ENCODE data around the gene BRINP2. TPM values are rescaled to one million over a fixed set of nuclear protein-coding genes. Genes with fewer than 3 reads are reported as not detected.

Gene BRINP2
- total and polyA plus RNA-seq, 2 experiments from 2014 or later, result 11.5 to 20.6 TPM

GRCh38 chr1:177252877-177253276 lies 82.1 kb downstream of the BRINP2 start:
- H3K36me3 ChIP-seq, result no peaks in the 10 kb centered on the region
- peaks cover 13% of the 10 kb centered on the region for H3K4me1 ChIP-seq (ENCODE audit: low read depth)
- no peak overlapping the region for H3K4me3 ChIP-seq
- TF ChIP-seq CTCF (IDR thresholded peaks at IDR 0.05; ENCODE audit: low read depth, low read length), result no peak
- H3K9me3 ChIP-seq (ENCODE audit: low read depth), result no peaks in the 10 kb centered on the region
- no peak overlapping the region for H3K27ac ChIP-seq
- no peak for DNase-seq (ENCODE audit: low read depth in 1 of 2, low spot score in 1 of 2)
- no peaks in the 10 kb centered on the region for H3K27me3 ChIP-seq

- TF ChIP-seq CTCF (IDR thresholded peaks at IDR 0.05; ENCODE audit: low read depth, low read length), result no peak
- no peak overlapping the region for H3K27ac ChIP-seq
- H3K4me3 ChIP-seq, result no peak overlapping the region
- H3K36me3 ChIP-seq, result no peaks in the 10 kb centered on the region
- no peaks in the 10 kb centered on the region for H3K27me3 ChIP-seq
- H3K4me1 ChIP-seq (ENCODE audit: low read depth), result peaks cover 13% of the 10 kb centered on the region
- DNase-seq (ENCODE audit: low read depth in 1 of 2, low spot score in 1 of 2), result no peak
- no peaks in the 10 kb centered on the region for H3K9me3 ChIP-seq (ENCODE audit: low read depth)
These were observed 84.7 kb downstream of the BRINP2 start for GRCh38 chr1:177255411-177255810.

- TF ChIP-seq CTCF (IDR thresholded peaks at IDR 0.05; ENCODE audit: low read depth, low read length), result peak; percentile 87
- H3K36me3 ChIP-seq, result no peaks in the 10 kb centered on the region
- H3K4me1 ChIP-seq (ENCODE audit: low read depth), result peaks cover 13% of the 10 kb centered on the region
- no peaks in the 10 kb centered on the region for H3K9me3 ChIP-seq (ENCODE audit: low read depth)
- H3K4me3 ChIP-seq, result no peak overlapping the region
- DNase-seq (ENCODE audit: low read depth in 1 of 2, low spot score in 1 of 2), result peak; percentile 74 to 97
- peak overlapping the region; percentile 1 for H3K27ac ChIP-seq
- no peaks in the 10 kb centered on the region for H3K27me3 ChIP-seq
These were observed 85.7 kb downstream of the BRINP2 start for GRCh38 chr1:177256153-177257075.

- H3K4me3 ChIP-seq, result no peak overlapping the region
- TF ChIP-seq CTCF (IDR thresholded peaks at IDR 0.05; ENCODE audit: low read depth, low read length), result no peak
- H3K27ac ChIP-seq, result no peak overlapping the region
These were observed 86.4 kb downstream of the BRINP2 start for GRCh38 chr1:177257128-177257527.

GRCh38 chr1:177257576-177257975 lies 86.8 kb downstream of the BRINP2 start:
- DNase-seq (ENCODE audit: low read depth in 1 of 2, low spot score in 1 of 2), result no peak
- TF ChIP-seq CTCF (IDR thresholded peaks at IDR 0.05; ENCODE audit: low read depth, low read length), result no peak
- Histone ChIP-seq H3K36me3 (no peaks in the 10 kb centered on the region), H3K27ac (no peak overlapping the region), H3K4me3 (no peak overlapping the region), H3K27me3 (no peaks in the 10 kb centered on the region), H3K4me1 (ENCODE audit: low read depth) (peaks cover 13% of the 10 kb centered on the region), H3K9me3 (ENCODE audit: low read depth) (no peaks in the 10 kb centered on the region)

More at GRCh38 chr1:177257128-177257527, 86.4 kb downstream of the BRINP2 start:
- Histone ChIP-seq H3K27me3 (no peaks in the 10 kb centered on the region), H3K4me1 (ENCODE audit: low read depth) (peaks cover 13% of the 10 kb centered on the region), H3K36me3 (no peaks in the 10 kb centered on the region), H3K9me3 (ENCODE audit: low read depth) (no peaks in the 10 kb centered on the region)
- DNase-seq (ENCODE audit: low read depth in 1 of 2, low spot score in 1 of 2), result no peak
